ENCODE measurements around the gene UBE3C. TPM values are rescaled to one million over a fixed set of nuclear protein-coding genes. Genes with fewer than 3 reads are reported as not detected.

Gene UBE3C
- polyA plus RNA-seq, 4 donors, result 39.1 to 44.9 (median 42.9) TPM

GRCh38 chr7:157318015-157318706 lies 179.4 kb downstream of the UBE3C start:
- no peak for DNase-seq (ENCODE audit: low read depth in 4 of 4, low spot score in 3 of 4)

Other genes with a start within 250 kb of the UBE3C start
- gene LMBR1, start 245.7 kb upstream of the UBE3C start, polyA plus RNA-seq (ENCODE audit: insufficient read length in 4 of 4), result 10 to 100 TPM; 44.2 to 56.2 (median 51.4) TPM
- gene NOM1, start 189.2 kb upstream of the UBE3C start, polyA plus RNA-seq (ENCODE audit: insufficient read length in 4 of 4), result 10 to 100 TPM; 14.8 to 19.8 (median 17.1) TPM
- under 1 TPM in 1 of 4 donors, not detected in 3; 0.16 TPM for gene MNX1, start 128.3 kb upstream of the UBE3C start, polyA plus RNA-seq (ENCODE audit: insufficient read length in 4 of 4)
- 100 to 1,000 TPM; 151 to 175 (median 167) TPM for gene DNAJB6, start 198.1 kb downstream of the UBE3C start, polyA plus RNA-seq (ENCODE audit: insufficient read length in 4 of 4)

Data from right renal pelvis (tissue), 4 donors.